Putamen (tissue), 1 donor: ENCODE measurements around the gene SNX8.

Source experiments
- DNase-seq: peaks from one replicate; pipeline ENCODE4 v3.0.0-alpha.2; 2016; ENCODE audit warnings: low spot score

Gene SNX8

DNA sequence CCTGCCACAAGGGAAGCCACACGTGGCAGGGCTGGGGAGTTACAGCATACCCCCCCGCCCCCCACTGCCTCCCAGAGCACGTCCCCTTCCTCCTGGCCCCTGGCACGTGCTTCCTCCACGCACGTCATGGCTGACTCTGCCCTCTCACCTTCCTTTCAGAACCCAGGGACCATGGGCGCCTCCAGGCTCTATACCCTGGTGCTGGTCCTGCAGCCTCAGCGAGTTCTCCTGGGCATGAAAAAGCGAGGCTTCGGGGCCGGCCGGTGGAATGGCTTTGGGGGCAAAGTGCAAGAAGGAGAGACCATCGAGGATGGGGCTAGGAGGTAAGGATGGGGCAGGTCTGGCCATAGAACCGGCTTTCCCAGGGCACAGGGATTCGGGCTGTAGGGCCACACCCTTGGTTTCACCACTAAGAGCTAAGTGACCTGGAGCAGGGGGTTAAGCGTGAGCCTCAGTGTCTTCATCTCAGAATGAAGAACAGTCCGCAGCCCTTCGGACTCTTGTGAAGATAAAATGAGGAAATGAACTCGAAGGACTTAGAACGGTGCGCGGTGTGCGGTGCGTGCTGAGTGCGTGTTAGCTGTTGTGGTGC, 69.7 kb downstream of the SNX8 start:
- no peak for DNase-seq

DNA sequence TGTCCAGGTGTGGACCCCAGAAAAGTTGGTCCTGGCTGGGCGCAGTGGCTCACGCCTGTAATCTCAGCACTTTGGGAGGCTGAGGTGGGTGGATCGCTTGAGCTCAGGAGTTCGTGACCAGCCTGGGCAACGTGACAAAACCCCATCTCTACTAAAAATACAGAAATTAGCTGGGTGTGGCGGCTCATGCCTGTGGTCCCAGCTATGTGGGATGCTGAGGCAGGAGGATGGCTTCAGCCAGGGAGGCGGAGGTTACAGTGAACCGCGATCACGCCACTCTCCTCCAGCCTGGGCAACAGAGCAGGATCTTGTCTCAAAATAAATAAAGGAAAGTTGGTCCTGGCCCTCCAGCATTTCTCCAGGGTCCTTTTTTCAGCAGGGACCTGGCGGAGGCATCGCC, 70.8 kb downstream of the SNX8 start:
- DNase-seq = no peak

DNA sequence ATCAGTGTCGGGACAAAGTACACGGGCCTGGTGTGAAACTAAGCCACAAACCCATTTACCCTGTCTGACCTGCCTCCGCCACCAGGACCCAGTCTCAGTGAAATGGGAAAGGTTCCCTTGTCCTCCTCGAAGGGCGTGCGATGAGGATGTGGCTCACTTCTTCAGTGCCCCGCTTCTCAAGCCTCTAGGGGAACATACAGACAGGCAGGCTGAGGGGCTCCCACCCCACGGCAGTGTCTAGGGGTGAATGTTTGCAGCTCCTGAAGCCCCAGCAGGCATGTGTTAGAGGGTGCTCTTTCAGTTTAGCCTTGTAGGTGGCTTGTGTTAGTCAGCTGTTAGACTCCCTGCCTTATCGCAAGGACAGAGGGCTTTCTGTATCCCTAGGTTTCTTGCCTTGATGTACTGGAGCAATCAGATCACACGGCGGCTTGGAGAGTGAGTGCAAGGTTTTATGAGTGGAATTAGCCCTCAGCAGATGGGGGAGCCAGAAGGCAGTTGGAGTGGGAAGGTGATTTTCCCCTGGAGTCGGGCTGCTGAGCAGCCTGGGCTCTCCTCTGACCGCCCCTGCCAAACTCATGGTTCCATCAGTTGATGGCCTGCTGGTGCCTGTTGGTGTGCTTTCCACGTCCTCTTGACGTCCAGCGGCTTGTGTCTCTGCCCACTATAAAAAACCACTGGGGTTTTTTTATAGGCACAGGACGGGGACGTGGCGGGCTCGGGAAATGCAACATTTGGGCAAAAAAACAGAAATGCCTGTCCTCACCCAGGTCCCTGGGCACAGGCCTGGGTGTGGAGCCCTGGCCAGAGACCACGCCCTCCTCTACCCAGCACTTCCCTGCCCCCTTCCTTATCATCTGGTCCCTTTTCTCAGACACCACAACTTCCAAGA, 71.5 kb downstream of the SNX8 start:
- no peak for DNase-seq

DNA sequence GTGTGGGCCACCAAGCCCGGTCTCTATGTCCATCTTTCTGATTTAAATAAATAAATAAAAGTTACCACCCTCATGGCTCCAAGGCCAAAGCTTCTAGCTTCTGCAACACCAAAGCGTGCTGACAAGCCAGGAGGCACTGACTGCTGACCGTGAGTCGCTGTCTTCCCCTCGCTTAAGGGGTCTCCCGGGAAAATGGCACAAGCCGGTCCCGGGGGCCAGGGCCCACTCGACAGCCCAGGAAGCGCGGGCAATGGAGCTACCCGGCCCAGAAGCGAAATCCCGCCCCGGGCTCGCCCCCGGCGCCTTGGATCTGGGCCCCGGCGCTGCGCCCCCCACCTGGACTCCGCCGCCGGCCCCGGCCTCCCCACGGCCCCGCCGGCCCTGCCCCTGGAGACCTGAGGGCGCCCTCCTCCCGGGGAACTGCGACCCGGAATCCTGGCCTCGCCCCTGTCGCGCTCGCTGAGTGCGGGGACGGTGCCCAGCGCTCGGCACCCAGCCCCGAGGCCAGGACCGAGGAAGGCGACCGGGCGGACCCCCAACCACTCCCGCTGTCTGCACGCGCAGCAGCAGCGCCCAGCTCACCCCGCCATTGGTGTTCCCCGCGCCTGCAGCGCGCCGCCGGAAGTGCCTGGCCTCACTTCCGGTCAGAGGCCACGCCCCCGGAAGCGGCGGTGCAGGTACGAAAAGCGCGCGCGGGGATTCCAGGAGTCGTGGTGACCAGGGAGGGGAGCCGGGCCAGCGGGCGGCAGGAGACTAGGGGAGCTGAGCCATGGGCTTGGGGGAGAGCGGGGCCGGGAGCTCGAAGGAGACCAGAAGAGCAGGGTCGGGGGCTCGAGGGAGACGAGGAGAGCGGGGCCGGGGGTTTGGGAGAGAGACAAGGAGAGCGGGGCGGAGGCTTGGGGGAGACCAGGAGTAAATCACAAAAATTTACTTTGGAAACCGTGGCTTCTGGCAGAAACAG, 72.4 kb downstream of the SNX8 start, which contains the start of the genes MRM2 and NUDT1:
MRM2 (minus strand) TSS at position 626 of the 961 bp plus-strand sequence; CDS start at position 590, 36 bp downstream.
NUDT1 (plus strand) TSS at position 647 of the 961 bp plus-strand sequence. CDS start 2,349 bp downstream, outside the sequence.
- peak; percentile 75 for DNase-seq

DNA sequence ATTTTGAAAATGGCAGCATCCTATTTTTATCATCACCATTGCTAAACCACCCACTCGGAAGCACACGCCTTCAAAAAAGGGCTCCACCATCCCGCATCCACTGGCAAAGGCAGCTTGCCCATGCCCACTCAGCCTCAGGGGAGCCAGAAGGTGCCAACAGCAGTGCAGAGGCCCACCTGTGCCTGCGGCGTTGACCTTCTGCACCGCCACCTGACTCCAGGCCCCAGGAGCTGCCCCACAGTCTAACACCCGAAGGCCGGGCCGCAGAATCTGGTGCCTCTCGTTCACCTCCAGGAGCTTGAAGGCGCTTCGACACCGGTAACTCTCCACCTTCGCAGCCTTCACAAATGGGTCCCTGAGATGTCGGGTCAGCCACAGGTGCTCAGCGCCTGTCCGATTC, 75.0 kb downstream of the SNX8 start:
- DNase-seq = no peak

DNA sequence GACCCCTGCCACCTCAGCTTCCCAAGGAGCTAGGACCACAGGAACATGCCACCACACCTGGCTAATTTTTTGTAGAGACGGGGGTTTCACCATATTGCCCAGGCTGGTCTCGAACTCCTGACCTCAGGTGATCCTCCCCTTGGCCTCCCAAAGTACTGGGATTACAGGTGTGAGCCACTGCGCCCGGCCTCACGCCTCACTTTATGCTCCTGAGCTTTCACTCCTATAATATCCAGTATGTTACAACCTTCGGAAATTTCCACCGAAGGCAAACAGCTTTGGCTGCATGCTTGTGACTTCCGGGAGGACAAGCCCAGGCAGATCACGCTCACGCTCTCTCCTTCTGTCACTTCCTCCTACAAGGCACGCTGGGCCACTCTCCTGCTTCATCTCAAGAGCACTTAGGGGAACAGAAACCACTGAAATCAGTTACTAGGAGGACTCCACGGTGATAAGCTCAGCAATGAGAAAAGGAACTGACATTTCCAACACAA, 77.1 kb downstream of the SNX8 start:
- peak; percentile 37 for DNase-seq

DNA sequence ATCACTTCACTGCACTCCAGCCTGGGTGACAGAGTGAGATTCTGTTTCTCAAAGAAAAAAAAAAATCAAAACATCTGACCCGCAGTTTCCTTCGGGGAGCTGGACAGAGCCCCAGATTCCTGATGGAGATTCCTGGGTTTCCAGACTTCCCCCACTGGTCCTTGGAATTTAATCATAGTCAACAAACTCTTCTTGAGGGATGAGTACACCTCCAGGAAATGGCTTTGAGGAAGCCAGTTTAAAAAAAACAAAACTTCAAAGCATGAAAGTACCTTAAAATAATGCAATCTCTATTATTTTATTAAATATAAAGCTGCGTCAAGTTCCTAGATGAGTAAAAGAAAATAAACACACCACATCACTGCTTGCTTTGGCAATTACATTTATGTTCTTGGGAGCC, 80.3 kb downstream of the SNX8 start:
- DNase-seq = no peak

DNA sequence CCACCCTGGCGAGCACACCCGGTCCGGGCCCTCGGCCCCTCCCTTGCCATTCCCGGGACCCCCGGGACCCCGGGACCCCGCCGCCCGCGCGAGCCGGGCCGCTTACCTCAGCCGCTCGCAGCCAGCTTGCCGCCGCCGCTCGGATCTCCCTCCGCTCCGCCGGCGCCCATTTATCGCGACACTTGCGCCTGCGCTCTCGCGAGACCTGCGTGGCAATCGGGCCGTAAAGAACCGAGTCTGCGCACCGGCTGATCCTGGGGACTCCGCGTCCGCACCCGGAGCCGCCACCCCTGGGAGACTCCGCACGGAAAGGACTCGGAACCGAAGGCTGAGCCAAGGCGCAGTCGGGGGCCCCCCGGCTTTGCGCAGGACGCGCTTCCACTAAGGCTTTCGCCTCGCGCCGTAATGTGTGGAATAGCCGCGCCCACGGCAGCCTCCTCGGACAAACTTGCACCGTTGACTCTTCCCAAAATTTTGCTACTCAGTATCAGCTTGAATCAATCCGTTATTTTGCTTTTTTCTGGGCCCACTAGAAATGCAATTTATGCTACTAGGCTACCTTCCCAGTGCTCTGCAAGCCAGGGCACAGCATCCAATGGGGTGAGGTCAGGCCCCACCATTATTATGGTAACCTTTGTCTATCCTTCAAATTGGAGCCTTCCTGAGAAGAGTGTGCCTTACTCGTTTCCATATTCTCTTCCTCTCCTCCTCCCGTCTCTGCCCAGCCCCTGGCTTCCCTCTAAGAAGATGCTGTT, 81.3 kb downstream of the SNX8 start, which contains the start of gene MAD1L1:
MAD1L1 (minus strand) TSS at position 180 of the 755 bp plus-strand sequence. CDS start 2,812 bp downstream, outside the sequence.
- DNase-seq = peak; percentile 85

DNA sequence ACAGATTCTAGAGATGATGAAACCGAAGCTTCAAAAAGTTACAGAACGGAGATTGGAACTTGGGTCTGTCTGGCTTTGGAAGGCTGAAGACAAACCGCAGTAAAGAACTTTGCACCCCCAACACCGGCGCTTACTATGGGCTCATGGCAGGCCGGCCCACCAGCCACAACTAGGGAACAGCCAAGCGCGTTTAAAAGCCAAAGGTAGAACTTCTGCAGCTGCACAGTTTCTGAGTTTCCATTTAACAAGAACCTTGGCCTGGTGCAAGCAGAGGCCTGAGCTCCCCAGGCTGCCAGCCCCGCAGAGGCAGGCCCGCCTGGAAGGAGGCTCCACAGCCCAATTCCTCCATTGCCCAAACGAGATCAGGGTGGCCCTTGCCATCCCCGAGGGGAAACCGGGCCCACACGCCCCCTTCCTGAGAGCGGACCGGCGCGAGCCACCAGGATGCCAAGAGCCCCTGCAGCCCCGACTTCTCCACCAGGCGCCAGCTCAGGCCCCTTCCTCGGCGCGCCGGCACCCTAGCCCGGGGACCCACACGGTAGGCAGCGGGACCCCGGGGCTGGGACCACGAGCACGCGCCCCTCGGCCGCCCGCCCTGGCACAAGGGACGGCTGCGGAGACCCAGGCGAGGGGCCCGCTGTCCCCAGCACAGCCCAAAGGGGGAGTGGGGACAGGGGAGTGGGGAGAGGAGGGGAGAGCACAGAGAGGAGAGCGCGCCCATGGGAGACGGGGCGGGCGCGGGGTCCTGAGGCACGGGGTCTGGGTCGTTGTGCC, 82.1 kb downstream of the SNX8 start:
- DNase-seq = no peak

DNA sequence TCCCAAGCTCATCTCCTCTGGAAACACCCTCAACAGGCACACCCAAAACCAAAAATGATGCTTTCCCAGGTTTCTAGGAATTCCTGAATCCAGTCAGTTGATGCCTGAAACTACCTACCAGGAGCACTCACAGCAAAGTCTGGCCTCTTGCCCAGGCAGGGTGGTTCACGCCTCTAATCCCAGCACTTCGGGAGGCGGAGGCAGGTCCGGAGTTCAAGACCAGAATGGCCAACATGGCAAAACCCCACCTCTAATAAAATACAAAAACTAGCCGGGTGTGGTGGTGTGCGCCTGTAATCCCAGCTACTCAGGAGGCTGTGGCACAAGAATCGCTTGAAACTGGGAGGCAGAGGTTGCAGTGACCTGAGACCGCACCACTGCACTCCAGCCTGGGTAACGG, 83.4 kb downstream of the SNX8 start:
- no peak for DNase-seq

DNA sequence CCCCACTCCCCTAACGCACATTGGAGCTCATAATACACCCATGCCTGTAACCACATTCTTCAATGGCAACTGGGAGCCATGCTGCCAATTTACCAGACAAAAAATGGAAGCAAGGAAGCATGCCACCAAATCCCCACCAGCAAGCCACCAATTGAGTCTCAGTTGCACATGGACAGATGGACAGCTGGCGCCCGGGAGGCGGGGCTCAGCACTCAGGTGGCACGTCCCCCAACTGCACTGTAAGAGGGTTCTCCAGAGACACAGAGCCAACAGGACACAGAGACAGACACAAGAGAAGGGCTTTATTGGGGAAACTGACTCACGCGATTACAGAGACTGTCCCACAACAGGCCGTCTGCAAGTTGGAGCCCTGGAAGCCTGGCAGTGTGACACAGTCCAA, 84.0 kb downstream of the SNX8 start:
- no peak for DNase-seq

DNA sequence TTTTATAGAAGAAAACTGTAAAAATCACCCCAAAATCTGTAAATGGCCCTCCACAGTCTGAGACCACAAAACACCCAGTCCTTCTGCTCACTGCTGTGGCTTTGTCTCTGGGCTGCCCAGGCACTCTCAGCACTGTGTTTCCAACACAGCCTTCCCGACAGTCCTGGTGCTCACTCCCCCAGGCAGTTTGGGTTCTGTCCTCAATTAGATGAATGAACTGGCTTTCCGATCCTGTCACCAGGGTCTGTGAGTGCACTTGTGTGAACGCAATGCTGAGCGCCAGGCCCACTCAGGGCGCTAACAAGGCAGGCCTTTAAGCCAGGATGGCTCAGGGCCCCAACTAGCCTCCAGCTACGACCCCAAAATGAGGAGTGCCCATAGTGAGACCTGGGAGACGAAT, 84.8 kb downstream of the SNX8 start:
- DNase-seq = no peak

DNA sequence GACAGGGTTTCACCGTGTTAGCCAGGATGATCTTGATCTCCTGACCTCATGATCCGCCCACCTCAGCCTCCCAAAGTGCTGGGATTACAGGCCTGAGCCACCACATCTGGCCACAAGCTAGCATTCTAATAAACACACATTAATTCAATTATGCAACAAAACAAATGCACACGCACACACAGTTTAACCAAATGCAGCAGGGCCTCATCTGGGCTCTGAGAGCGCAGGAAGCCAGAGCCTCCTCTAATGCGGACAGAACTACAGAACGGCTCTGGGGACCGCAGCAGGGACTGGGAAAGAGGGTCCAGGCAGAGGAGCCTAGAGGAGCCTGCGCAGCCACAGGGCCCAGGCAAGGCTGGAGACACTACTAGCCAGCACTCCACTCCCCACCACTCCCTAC, 85.3 kb downstream of the SNX8 start:
- no peak for DNase-seq

DNA sequence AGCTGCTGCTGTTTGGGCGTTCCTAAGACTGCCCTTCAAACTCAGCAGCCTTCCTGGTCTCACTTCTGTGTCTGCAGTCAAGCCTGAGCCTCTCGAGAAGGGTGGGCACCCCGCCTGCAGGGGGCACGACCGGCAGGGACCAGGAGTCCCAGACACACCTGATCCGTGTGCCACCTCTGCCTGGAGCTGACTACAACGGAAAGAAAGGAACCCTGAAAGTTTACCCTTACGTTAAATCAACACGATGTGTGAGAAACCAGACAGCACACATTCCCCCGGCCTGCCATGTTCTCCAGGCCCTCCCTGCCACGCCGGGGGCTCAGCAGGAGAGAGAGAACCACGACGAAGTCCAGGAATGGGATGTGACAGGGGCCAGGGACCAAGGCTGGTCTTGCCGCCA, 86.5 kb downstream of the SNX8 start:
- no peak for DNase-seq

DNA sequence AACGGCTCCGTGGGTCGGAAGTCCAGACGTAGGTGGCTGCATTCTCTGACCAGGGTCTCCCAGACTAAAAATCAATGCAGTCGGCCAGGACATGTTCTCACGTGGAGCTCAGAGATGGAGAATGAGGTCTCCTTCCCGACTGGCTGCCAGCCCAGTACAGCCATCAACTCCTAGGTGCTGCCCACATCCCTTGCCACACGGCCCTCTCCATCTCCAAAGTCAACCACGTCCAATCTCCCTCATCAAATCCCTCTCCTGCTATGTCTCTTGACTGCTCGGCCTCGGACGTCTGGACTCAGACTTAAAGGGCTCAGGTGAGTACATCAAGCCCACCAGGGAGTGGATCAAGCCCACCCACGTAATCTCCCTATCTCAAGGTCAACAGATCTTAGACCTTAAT, 88.4 kb downstream of the SNX8 start:
- no peak for DNase-seq

DNA sequence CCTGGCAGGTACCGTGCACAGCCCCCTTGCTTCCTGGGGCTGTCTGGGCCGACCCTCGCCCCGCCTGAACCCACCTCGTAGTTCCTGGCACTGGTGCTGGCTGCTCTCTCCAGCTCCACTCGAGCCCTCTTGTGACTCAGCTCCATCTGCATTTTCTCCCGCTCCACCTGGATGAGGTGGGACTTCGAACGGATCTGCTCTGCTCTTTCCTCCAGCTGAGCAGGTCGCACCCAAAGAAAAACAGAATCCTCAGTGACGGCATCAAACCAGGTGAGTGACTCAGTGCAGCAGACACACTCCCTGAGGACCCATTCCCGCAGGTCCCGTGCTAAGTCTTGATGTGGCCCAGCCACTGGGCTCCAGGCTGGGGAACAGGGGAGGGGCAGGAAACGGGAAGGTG, 88.9 kb downstream of the SNX8 start:
- no peak for DNase-seq

DNA sequence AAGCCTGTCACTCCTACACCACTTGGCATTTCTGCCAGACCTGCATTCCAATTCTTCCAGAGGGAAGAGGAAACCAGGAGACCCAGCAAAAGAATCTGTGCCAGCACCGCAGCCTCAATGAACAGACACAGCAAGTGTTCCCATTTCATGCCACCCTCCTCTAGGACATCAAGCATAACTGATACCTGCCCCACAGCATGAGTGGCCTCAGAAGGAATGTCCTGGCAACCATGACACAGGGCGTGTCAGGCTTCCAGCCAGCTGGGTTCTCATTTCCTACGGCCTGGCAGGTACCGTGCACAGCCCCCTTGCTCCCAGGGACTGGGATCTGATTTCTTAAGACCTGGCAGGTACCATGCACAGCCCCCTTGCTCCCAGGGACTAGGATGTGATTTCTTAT, 89.3 kb downstream of the SNX8 start:
- DNase-seq = no peak

DNA sequence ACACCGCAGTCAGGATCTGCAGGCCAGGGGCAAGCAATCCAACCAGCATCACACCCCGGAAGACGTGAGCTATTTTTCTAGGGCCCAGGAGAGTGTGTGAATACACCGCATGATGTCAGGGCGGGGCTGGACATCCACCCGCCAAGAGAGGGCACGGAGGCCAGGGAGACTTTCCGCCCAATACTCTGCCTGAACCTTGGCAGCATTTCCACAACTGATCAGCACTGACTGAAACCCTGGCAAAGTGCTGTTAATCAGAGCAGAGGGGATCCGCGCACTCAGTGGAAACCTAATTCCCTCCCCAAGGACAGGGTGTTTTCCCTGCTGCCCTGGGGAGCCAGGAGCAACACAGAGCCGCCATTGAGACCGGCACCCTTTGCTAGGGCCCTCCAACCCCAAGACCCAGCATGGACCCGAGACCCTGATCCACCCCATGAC, 89.7 kb downstream of the SNX8 start:
- DNase-seq = no peak

DNA sequence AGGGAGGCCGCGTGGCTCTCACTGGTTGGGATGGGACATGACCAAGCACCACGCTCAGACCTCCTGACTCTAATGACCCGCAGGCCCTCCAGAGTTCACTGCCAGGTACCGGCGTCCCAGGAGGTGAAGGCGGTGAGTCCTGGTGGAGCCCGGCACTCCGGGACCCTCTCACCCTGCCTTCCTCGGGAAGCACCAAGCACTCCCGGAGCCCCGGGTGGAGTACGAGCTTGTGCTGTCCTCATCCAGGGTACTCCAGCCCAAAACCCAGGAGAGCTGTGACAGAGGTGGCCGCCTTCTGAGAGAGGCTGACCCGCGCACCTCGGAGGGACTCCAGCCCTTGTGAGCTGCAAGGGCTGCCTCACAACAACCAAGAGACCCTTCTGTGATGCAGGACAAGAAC, 90.9 kb downstream of the SNX8 start:
- no peak for DNase-seq

DNA sequence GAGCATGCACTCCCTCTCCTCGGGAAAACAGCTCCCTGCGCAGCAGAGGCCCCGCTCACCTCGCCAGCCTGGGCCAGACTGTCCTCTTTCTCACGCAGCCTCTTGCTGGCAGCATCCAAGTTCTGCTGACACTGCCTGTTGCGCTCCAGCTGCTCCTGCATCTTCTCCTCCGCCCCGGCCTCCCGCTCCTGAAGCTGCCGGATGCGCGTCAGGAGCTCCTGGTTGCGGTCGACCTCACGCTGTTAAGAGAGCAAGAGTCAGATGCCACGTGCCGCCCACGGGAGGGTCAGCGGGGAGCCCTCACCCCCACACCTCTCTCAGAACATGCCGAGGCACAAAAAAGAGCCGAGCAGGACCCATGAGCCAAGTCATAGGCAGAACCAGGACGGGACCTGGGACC, 91.7 kb downstream of the SNX8 start:
- DNase-seq = no peak
